ENCODE measurements around the gene CPSF4L. TPM values are rescaled to one million over a fixed set of nuclear protein-coding genes. Genes with fewer than 3 reads are reported as not detected.

The CPSF4L gene
- not detected in 2 replicates for total RNA-seq

GRCh38 chr17:73261617-73261951, at the start of gene CPSF4L:
Gene CPSF4L (minus strand): TSS chr17:73261880. CDS start chr17:73261818, 62 bp downstream.

Other genes with a start within 250 kb of the CPSF4L start
- 23.2 and 51.8 TPM in 2 replicates for gene SLC39A11, start 169.2 kb downstream of the CPSF4L start, total RNA-seq
- gene SSTR2, start 96.9 kb downstream of the CPSF4L start, total RNA-seq = under 0.01 TPM in 1 of 2 replicates, not detected in the other
- gene COG1, start 68.8 kb downstream of the CPSF4L start, total RNA-seq = 11.1 and 17.3 TPM in 2 replicates
- gene CDC42EP4, start 50.1 kb upstream of the CPSF4L start, total RNA-seq = 40.7 and 46.5 TPM in 2 replicates

Measured in tracheal epithelial cell (primary cell).